Measurements from ENCODE around the gene B3GALT6. TPM values are rescaled to one million over a fixed set of nuclear protein-coding genes. Genes with fewer than 3 reads are reported as not detected.

Gene B3GALT6
- total and polyA plus RNA-seq, 11 donors, result 6.7 to 21.4 (median 11.2) TPM

DNA sequence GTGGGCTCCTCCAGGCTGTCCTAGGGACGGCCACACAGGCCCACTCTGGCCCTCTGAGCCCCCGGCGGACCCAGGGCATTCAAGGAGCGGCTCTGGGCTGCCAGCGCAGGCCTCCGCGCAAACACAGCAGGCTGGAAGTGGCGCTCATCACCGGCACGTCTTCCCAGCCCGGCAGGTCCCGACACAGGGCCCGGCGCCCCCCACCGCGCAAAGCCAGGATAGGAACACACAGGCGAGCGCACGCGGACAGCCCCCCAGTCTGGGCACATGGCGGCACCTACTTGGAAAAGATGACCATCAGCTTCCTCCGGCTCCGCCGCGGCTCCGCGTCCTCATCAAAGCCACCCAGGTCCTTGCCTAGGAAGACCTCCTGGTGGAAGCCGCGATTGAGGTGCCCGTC lies 3.9 kb upstream of the B3GALT6 start:
- DNase-seq, result no peak

DNA sequence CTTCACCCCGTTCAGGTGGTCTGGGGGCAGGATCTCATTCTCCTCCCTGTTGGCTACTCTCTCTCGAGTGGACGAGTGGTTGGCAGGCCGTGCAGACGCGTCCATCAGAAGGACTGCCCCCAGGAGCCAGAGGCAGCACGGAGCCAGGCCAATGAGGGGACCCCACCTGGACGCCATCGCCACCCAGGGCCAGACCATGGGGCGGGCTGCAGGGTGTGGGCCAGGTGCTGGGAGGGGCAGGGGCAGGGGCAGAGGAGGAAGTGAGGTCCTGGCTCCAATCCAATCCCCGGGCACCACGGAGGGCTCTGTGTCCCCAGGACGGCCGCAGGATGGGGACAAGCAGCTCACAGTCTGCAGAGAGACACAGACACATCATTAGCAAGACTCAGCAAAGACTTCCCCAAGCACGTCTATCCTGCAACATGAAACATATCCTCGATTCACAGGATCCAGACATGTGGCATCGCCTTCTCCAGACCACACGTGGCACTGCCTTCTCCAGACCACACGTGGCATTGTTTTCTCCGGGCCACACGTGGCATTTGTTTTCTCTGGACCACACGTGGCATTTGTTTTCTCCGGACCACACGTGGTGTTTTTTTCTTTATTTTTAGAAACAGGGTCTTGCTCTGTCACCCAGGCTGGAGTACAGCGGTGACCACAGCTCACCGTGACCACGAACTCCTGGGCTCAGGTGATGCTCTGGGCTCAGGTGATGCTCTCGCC lies 3.3 kb upstream of the B3GALT6 start:
- H3K27ac ChIP-seq, result no peak overlapping the region
- no peak for TF ChIP-seq POLR2A (IDR thresholded peaks at IDR 0.05)
- TF ChIP-seq, protein P1, sequence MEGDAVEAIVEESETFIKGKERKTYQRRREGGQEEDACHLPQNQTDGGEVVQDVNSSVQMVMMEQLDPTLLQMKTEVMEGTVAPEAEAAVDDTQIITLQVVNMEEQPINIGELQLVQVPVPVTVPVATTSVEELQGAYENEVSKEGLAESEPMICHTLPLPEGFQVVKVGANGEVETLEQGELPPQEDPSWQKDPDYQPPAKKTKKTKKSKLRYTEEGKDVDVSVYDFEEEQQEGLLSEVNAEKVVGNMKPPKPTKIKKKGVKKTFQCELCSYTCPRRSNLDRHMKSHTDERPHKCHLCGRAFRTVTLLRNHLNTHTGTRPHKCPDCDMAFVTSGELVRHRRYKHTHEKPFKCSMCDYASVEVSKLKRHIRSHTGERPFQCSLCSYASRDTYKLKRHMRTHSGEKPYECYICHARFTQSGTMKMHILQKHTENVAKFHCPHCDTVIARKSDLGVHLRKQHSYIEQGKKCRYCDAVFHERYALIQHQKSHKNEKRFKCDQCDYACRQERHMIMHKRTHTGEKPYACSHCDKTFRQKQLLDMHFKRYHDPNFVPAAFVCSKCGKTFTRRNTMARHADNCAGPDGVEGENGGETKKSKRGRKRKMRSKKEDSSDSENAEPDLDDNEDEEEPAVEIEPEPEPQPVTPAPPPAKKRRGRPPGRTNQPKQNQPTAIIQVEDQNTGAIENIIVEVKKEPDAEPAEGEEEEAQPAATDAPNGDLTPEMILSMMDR (IDR thresholded peaks at IDR 0.05), result no peak
- H3K4me1 ChIP-seq, result peaks cover 8 to 66% (median 30%) of the 10 kb centered on the region in 12 donors
- DNase-seq, result no peak
- no peak for ATAC-seq
- H3K27me3 ChIP-seq, result no peaks in the 10 kb centered on the region
- 81 to 87% (median 85%) methylated on average over 21 to 28 of the region's 28 CpGs for WGBS, 4 donors
- peaks cover 0 to 57% (median 38%) of the 10 kb centered on the region in 9 donors for H3K36me3 ChIP-seq
- H3K4me3 ChIP-seq, result no peak overlapping the region
- no peaks in the 10 kb centered on the region for H3K9me3 ChIP-seq
- intact Hi-C loops (cut with DNase I), result loop anchor here in 1 of 10 donors (10.0 kb wide), 1 partner anchor 104 kb away; no protein-coding TSS in a partner anchor

More for the DNA sequence above, 3.9 kb upstream of the B3GALT6 start:
- no peaks in the 10 kb centered on the region for H3K27me3 ChIP-seq
- intact Hi-C loops (cut with DNase I), result loop anchor here in 1 of 10 donors (10.0 kb wide), 1 partner anchor 103 kb away; no protein-coding TSS in a partner anchor
- no peaks in the 10 kb centered on the region for H3K9me3 ChIP-seq
- peaks cover 8 to 64% (median 27%) of the 10 kb centered on the region in 12 donors for H3K4me1 ChIP-seq
- no peak overlapping the region for H3K4me3 ChIP-seq
- ATAC-seq, result no peak
- TF ChIP-seq POLR2A (IDR thresholded peaks at IDR 0.05), result no peak
- TF ChIP-seq, protein P1 (IDR thresholded peaks at IDR 0.05), result no peak
- 90 to 96% (median 92%) methylated on average over 22 to 30 of the region's 30 CpGs for WGBS, 4 donors
- H3K36me3 ChIP-seq, result peaks cover 0 to 63% (median 44%) of the 10 kb centered on the region in 9 donors
- no peak overlapping the region for H3K27ac ChIP-seq

DNA sequence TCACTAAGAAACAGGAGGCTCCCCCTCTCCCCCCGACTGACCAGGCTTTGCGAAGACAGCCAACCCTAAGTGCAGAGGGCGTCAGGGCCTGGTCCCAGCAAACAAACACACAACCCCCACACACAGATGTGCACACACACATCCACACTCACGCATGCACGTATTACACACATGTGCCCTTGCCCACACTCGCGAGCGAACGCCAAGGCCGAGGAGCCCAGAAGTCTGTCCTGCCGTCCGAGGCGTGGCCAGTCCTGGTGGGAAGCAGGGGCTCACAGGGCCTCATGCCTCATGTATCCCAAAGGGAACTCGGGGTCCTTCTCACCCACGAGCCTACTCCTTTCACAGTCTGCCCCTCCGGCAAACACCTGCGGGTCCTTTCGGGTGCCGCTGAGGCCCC lies 2.3 kb upstream of the B3GALT6 start:
- ATAC-seq, result no peak
- intact Hi-C loops (cut with DNase I), result loop anchor here in 7 of 10 donors (5.0 to 10.0 kb wide), 4 partner anchors 43 to 112 kb away; partner anchors contain the start of genes C1orf159 (in 2 of the 7) and UBE2J2 (in 2 of the 7)
- Histone ChIP-seq H3K4me1 (peaks cover 8 to 65% (median 31%) of the 10 kb centered on the region in 12 donors), H3K9me3 (no peaks in the 10 kb centered on the region), H3K36me3 (peaks cover 0 to 51% (median 33%) of the 10 kb centered on the region in 9 donors), H3K4me3 (peak overlapping the region in 7 of 12 donors; percentile 8 to 100 (median 98)), H3K27me3 (no peaks in the 10 kb centered on the region), H3K27ac (no peak overlapping the region)
- no peak for DNase-seq
- TF ChIP-seq, protein P1 (IDR thresholded peaks at IDR 0.05), result no peak
- no peak for TF ChIP-seq POLR2A (IDR thresholded peaks at IDR 0.05)
- WGBS, 4 donors, result 83 to 88% (median 88%) methylated on average over 10 to 19 of the region's 19 CpGs
